K562 (cell line): ENCODE data around the gene TIGD1. TPM values are rescaled to one million over a fixed set of nuclear protein-coding genes. Genes with fewer than 3 reads are reported as not detected.

Source experiments
- ATAC-seq: fragments of 200-7000 bp; cut with Tn5 transposase; 3 replicates; pipeline ENCODE4 v1.9.1; 2020; ENCODE audit warnings: moderate library complexity
- BruUV-seq: library from RNA; stranded (reverse); fragments of 400-500 nt; replicated peaks from 2 replicates; lab custom pipeline; 2021; lab: Mats Ljungman, UMichigan
- CTCF ChIA-PET: fragments of 300-600 bp; formaldehyde crosslinking; extraction: SDS; loops from one replicate; lab custom pipeline; 2021; ENCODE audit warnings: low intra/inter-chr PET ratio; lab: Yijun Ruan, JAX
- POLR2A ChIA-PET: fragments of 300-600, 350-650 bp; sonication (Branson Sonifier 250); formaldehyde crosslinking; extraction: SDS; loops from one replicate; lab custom pipeline; 2021; ENCODE audit warnings: antibody characterized with exemption, inconsistent platforms; lab: Yijun Ruan, JAX
- DNase-seq, 4 experiments: peaks; one replicate each; pipeline versions ENCODE4 v3.0.0 to v3.0.0-alpha.2; 2011 to 2018; ENCODE audit warnings: low spot score in 3 of 4, mixed read lengths in 3 of 4; ENCODE audit errors: extremely low read depth in 1 of 4
- FAIRE-seq: peaks from 2 replicates; lab custom pipeline; 2011; peaks lifted over from hg19 to GRCh38; lab: Jason Lieb, UNC
- H2AFZ ChIP-seq: 2 replicates; pipeline ENCODE4 v1.6.0; 2011; ENCODE audit warnings: low read depth, low read length, control low read depth, inconsistent platforms
- H3K27ac ChIP-seq: fragments of 200-600 bp; 3 replicates; pipeline ENCODE4 v1.8.0; 2011; ENCODE audit warnings: low read depth, mild to moderate bottlenecking, control low read depth, inconsistent platforms, low read length, moderate library complexity, mixed read lengths; ENCODE audit errors: extremely low read depth
- H3K27me3 ChIP-seq, 2 experiments: fragments of 300-600 bp in 1 of 2; 2 replicates in 1 of 2; 3 replicates in 1 of 2; pipeline versions ENCODE4 v1.6.0 to v1.8.0; 2011; ENCODE audit warnings: inconsistent platforms in 2 of 2, low read length in 2 of 2, mild to moderate bottlenecking in 1 of 2, mixed read lengths in 1 of 2, moderate library complexity in 1 of 2; ENCODE audit not compliant: control insufficient read depth in 2 of 2, insufficient read depth in 2 of 2
- H3K36me3 ChIP-seq: fragments of 300-600 bp; 3 replicates; pipeline ENCODE4 v1.8.0; 2011; ENCODE audit warnings: mild to moderate bottlenecking, low read length, inconsistent platforms; ENCODE audit not compliant: control insufficient read depth, insufficient read depth
- H3K4me1 ChIP-seq, 2 experiments: fragments of 200-600 bp in 1 of 2; replicated peaks in 1 of 2; 2 replicates in 1 of 2; 3 replicates in 1 of 2; pipeline versions ENCODE4 v1.5.1 to v1.8.0; 2011; ENCODE audit warnings: inconsistent platforms in 2 of 2, low read length in 2 of 2, mild to moderate bottlenecking in 1 of 2, mixed read lengths in 1 of 2, moderate library complexity in 1 of 2; ENCODE audit not compliant: control insufficient read depth in 2 of 2, insufficient read depth in 2 of 2
- H3K4me2 ChIP-seq: 2 replicates; pipeline ENCODE4 v1.6.1; 2011; ENCODE audit warnings: low read length, control low read depth, inconsistent platforms, mixed read lengths; ENCODE audit not compliant: insufficient read depth
- H3K4me3 ChIP-seq: fragments of 200-600 bp; sonication (generic), shearing (Covaris generic); 2 replicates; pipeline ENCODE4 v1.5.1; 2016; ENCODE audit warnings: control low read depth, inconsistent platforms
- H3K79me2 ChIP-seq: fragments of 200-600 bp; 3 replicates; pipeline ENCODE4 v1.8.0; 2011; ENCODE audit warnings: low read length, inconsistent platforms; ENCODE audit not compliant: control insufficient read depth, insufficient read depth
- H3K9ac ChIP-seq, 2 experiments: 2 replicates each; pipeline versions ENCODE4 v1.6.0 to v1.6.1; 2011; ENCODE audit warnings: low read depth in 2 of 2, low read length in 2 of 2, control low read depth in 1 of 2, inconsistent platforms in 1 of 2, mild to moderate bottlenecking in 1 of 2, mixed read lengths in 1 of 2; ENCODE audit not compliant: insufficient read depth in 1 of 2
- H3K9me1 ChIP-seq: one replicate; pipeline ENCODE4 v1.6.0; 2011; ENCODE audit warnings: inconsistent platforms, mild to moderate bottlenecking, low read length, moderate library complexity; ENCODE audit not compliant: control insufficient read depth, insufficient read depth
- H3K9me3 ChIP-seq: replicated peaks from 2 replicates; pipeline ENCODE4 v1.5.1; 2011; ENCODE audit warnings: low read depth, low read length, inconsistent platforms; ENCODE audit not compliant: control insufficient read depth, insufficient read depth
- H4K20me1 ChIP-seq: replicated peaks from 2 replicates; pipeline ENCODE4 v1.6.1; 2011; ENCODE audit warnings: low read length, inconsistent platforms, mixed read lengths; ENCODE audit not compliant: control insufficient read depth, insufficient read depth
- ATF3 ChIP-seq, 2 experiments: fragments of 450-650 bp in 1 of 2; sonication (generic) in 1 of 2; formaldehyde crosslinking in 1 of 2; IDR thresholded peaks in 1 of 2; conservative IDR thresholded peaks in 1 of 2; 2 replicates each; pipeline versions ENCODE4 v1.6.1 to v1.8.1; 2016 to 2023; ENCODE audit warnings: mild to moderate bottlenecking in 2 of 2, moderate library complexity in 2 of 2, inconsistent platforms in 1 of 2, missing genetic modification reagents in 1 of 2
- CXXC5 ChIP-seq: fragments of 250-450 bp; sonication (Bioruptor Pico); IDR thresholded peaks from 2 replicates; pipeline ENCODE4 v1.8.0; 2022; ENCODE audit warnings: inconsistent platforms, mild to moderate bottlenecking, moderate library complexity
- ELF4 ChIP-seq: fragments of 450-650 bp; formaldehyde crosslinking; IDR thresholded peaks from 2 replicates; pipeline ENCODE4 v1.4.0; 2022; ENCODE audit warnings: missing genetic modification characterization
- FOXJ3 ChIP-seq: sonication (generic); formaldehyde crosslinking; IDR thresholded peaks from 2 replicates; pipeline ENCODE4 v1.4.0; 2020; ENCODE audit warnings: mild to moderate bottlenecking, missing genetic modification reagents
- PURB ChIP-seq: sonication (generic); formaldehyde crosslinking; IDR thresholded peaks from 2 replicates; pipeline ENCODE4 v1.9.0; 2021; ENCODE audit warnings: low read depth, mild to moderate bottlenecking, missing genetic modification reagents
- SNIP1 ChIP-seq: fragments of 450-650 bp; IDR thresholded peaks from 2 replicates; pipeline ENCODE4 v1.7.1; 2017; ENCODE audit warnings: low read depth, mild to moderate bottlenecking
- TBL1XR1 ChIP-seq, 2 experiments: IDR thresholded peaks; 2 replicates each; pipeline ENCODE4 v1.6.1; 2012; ENCODE audit warnings: improper control_type of control experiment in 2 of 2, low read length in 2 of 2, mild to moderate bottlenecking in 1 of 2
- TFAP4 ChIP-seq: sonication (generic); formaldehyde crosslinking; IDR thresholded peaks from 2 replicates; pipeline ENCODE4 v1.8.0; 2022; ENCODE audit warnings: missing genetic modification reagents, mild to moderate bottlenecking, moderate library complexity, borderline replicate concordance
- THRAP3 ChIP-seq: fragments of 450-650 bp; IDR thresholded peaks from 2 replicates; pipeline ENCODE4 v1.6.1; 2016; ENCODE audit warnings: mild to moderate bottlenecking, inconsistent platforms, borderline replicate concordance
- U2AF2 ChIP-seq: fragments of 200-400 bp; formaldehyde crosslinking; optimal IDR thresholded peaks from 2 replicates; pipeline ENCODE3; 2017; ENCODE audit warnings: low read depth, mild to moderate bottlenecking, low read length
- ZKSCAN3 ChIP-seq: fragments of 250-450 bp; sonication (Bioruptor Pico); IDR thresholded peaks from 2 replicates; pipeline ENCODE4 v1.4.0; 2020
- ZNF717 ChIP-seq: fragments of 250-450 bp; sonication (Bioruptor Pico); IDR thresholded peaks from 2 replicates; pipeline ENCODE4 v1.5.0; 2021
- ZNF740 ChIP-seq, 3 experiments: fragments of 200-800 bp in 1 of 3; sonication (Bioruptor generic) in 1 of 3; sonication (generic) in 1 of 3; formaldehyde crosslinking in 1 of 3; IDR thresholded peaks; 2 replicates each; pipeline versions ENCODE4 v1.6.1 to v1.8.0; 2016 to 2022; ENCODE audit warnings: mild to moderate bottlenecking in 2 of 3, missing compliant biosample characterization in 2 of 3, missing genetic modification characterization in 2 of 3, missing genetic modification reagents in 1 of 3
- ZNF778 ChIP-seq: fragments of 450-650 bp; formaldehyde crosslinking; IDR thresholded peaks from 2 replicates; pipeline ENCODE4 v1.4.0; 2020; ENCODE audit warnings: mild to moderate bottlenecking, moderate library complexity
- WGBS: fragments of 100-300 bp; shearing (Covaris generic); methylation state at CpG from one replicate; pipeline ENCODE4 v1.1.6; 2016; ENCODE audit warnings: low coverage, mixed read lengths; ENCODE audit not compliant: insufficient coverage; ENCODE audit errors: missing lambda C conversion rate; 5-methylcytosine and 5-hydroxymethylcytosine counted together
- in situ Hi-C: fragments of 300-500 bp; cut with MboI; formaldehyde crosslinking; loops from 4 replicates; pipeline ENCODE4 v1.15.0; 2018; ENCODE audit warnings: inconsistent platforms, mixed read lengths
- intact Hi-C: fragments of 100-400 bp; cut with micrococcal nuclease; formaldehyde crosslinking; loops from 2 replicates; pipeline ENCODE4 v1.14.2; 2022
- polyA plus RNA-seq, 8 experiments: library from polyadenylated mRNA; depleted of rRNA in 4 of 8; stranded (reverse) in 5 of 8; unstranded in 3 of 8; fragments of >200 nt; fragmentation: Nextera tagmentation in 2 of 8; fragmentation: Illumina TruSeq in 1 of 8; extraction: Ambion mirVana in 2 of 8; extraction: Trizol in 1 of 8; gene quantifications; 2 replicates each; pipeline versions ENCODE4 v1.2.1 to v1.2.3, GENCODE V29; 2011 to 2014; ENCODE audit warnings: inconsistent platforms in 1 of 8, missing spikeins in 1 of 8
- total RNA-seq, 7 experiments: library from RNA; depleted of rRNA in 6 of 7; stranded (reverse); fragments of >200 nt in 6 of 7; fragmentation: Illumina TruSeq in 2 of 7; extraction: Trizol in 2 of 7; gene quantifications; 2 replicates each; pipeline versions ENCODE4 v1.2.1 to v1.2.3, GENCODE V29; 2011 to 2021; ENCODE audit warnings: low replicate concordance in 1 of 7

TIGD1 gene
- total and polyA plus RNA-seq, 9 of the 15 experiments (the other 6 are each of a cell fraction or from before 2014, with no cell fraction given): 2.0 to 10.1 (median 6.6) TPM

GRCh38 chr2:232587512-232587911, 37.2 kb upstream of the TIGD1 start (continued):
- TF ChIP-seq ELF4 (CRISPR knock-in tag): no peak
- no peak for TF ChIP-seq FOXJ3
- no peak for TF ChIP-seq ZNF778 (CRISPR knock-in tag)

GRCh38 chr2:232586943-232587505, 36.7 kb upstream of the TIGD1 start:
- no peak overlapping the region for H2AFZ ChIP-seq
- H3K9me1 ChIP-seq: no peaks in the 10 kb centered on the region
- no peak for ATAC-seq
- H3K27ac ChIP-seq: no peak overlapping the region
- H3K9ac ChIP-seq: no peak overlapping the region
- no peaks in the 10 kb centered on the region for H4K20me1 ChIP-seq
- in situ Hi-C loops: no loop called here
- ChIA-PET CTCF (no interaction called here), POLR2A (no interaction called here)
- intact Hi-C loops: no loop called here
- no peaks in the 10 kb centered on the region for H3K79me2 ChIP-seq
- no peaks in the 10 kb centered on the region for H3K36me3 ChIP-seq
- BruUV-seq: no TSS peak
- H3K4me1 ChIP-seq: no peaks in the 10 kb centered on the region
- H3K4me2 ChIP-seq: no peak overlapping the region
- no peaks in the 10 kb centered on the region; a peak in 1 of 5 replicates for H3K27me3 ChIP-seq
- 27% methylated on average over 4 of the region's 5 CpGs for WGBS
- no peak for DNase-seq
- FAIRE-seq: no peak
- H3K9me3 ChIP-seq: no peaks in the 10 kb centered on the region
- H3K4me3 ChIP-seq: no peak overlapping the region
- TF ChIP-seq CXXC5: no peak
- no peak for TF ChIP-seq ZNF717 (CRISPR knock-in tag)
- no peak for TF ChIP-seq U2AF2
- TF ChIP-seq TBL1XR1 (IDR thresholded peaks at IDR 0.05; ENCODE audit: low read length in 2 of 2): no peak
- TF ChIP-seq THRAP3: no peak
- TF ChIP-seq PURB (CRISPR knock-in tag): no peak
- no peak for TF ChIP-seq ZKSCAN3 (CRISPR knock-in tag)
- no peak for TF ChIP-seq TFAP4 (CRISPR knock-in tag)
- no peak for TF ChIP-seq ZNF740 (CRISPR knock-in tag; IDR thresholded peaks at IDR 0.05)
- no peak for TF ChIP-seq ZNF740 (tag; IDR thresholded peaks at IDR 0.05)
- TF ChIP-seq ATF3 (IDR thresholded peaks at IDR 0.05): no peak
- TF ChIP-seq ATF3 (CRISPR knock-in tag; conservative IDR thresholded peaks at IDR 0.05): no peak
- no peak for TF ChIP-seq SNIP1
